GM23338 (cell line): ENCODE data around the gene GPR151. TPM values are rescaled to one million over a fixed set of nuclear protein-coding genes. Genes with fewer than 3 reads are reported as not detected.

Experiments used
- ATAC-seq: fragments of 200-7000 bp; cut with Tn5 transposase; 3 replicates; pipeline ENCODE4 v1.9.1; 2020
- DNase-seq: peaks from one replicate; pipeline ENCODE4 v3.0.0-alpha.2; 2015; ENCODE audit warnings: low spot score
- H2AFZ ChIP-seq: fragments of 200-600 bp; sonication (generic); 2 replicates; pipeline ENCODE4 v1.8.0; 2016; ENCODE audit warnings: antibody characterized with exemption, mild to moderate bottlenecking, moderate library complexity
- H3F3A ChIP-seq: fragments of 200-600 bp; sonication (generic); replicated peaks from 2 replicates; pipeline ENCODE4 v1.8.0; 2017; ENCODE audit warnings: antibody characterized with exemption, mixed run types, low read depth
- H3K27ac ChIP-seq: fragments of 200-600 bp; sonication (generic); 2 replicates; pipeline ENCODE4 v1.6.1; 2016; ENCODE audit warnings: low read depth
- H3K27me3 ChIP-seq: fragments of 200-600 bp; sonication (generic); 2 replicates; pipeline ENCODE4 v1.8.0; 2016; ENCODE audit warnings: mild to moderate bottlenecking, mixed run types, moderate library complexity; ENCODE audit not compliant: insufficient read depth
- H3K36me3 ChIP-seq: fragments of 200-600 bp; sonication (generic); 2 replicates; pipeline ENCODE4 v1.8.0; 2016; ENCODE audit warnings: mild to moderate bottlenecking; ENCODE audit not compliant: insufficient read depth
- H3K4me1 ChIP-seq: fragments of 200-600 bp; sonication (generic); 2 replicates; pipeline ENCODE4 v1.8.0; 2016; ENCODE audit warnings: mild to moderate bottlenecking, moderate library complexity; ENCODE audit not compliant: insufficient read depth
- H3K4me2 ChIP-seq: fragments of 200-600 bp; sonication (generic); 2 replicates; pipeline ENCODE4 v1.7.1; 2017; ENCODE audit warnings: mixed run types
- H3K4me3 ChIP-seq: fragments of 200-600 bp; sonication (generic); 2 replicates; pipeline ENCODE4 v1.6.1; 2016; ENCODE audit warnings: mixed run types
- H3K79me2 ChIP-seq: fragments of 200-600 bp; sonication (generic); replicated peaks from 2 replicates; pipeline ENCODE4 v1.8.0; 2017; ENCODE audit warnings: mild to moderate bottlenecking; ENCODE audit not compliant: insufficient read depth
- H3K9me2 ChIP-seq: fragments of 200-600 bp; sonication (generic); 2 replicates; pipeline ENCODE4 v1.8.0; 2017; ENCODE audit not compliant: insufficient read depth
- H4K20me1 ChIP-seq: fragments of 200-600 bp; sonication (generic); replicated peaks from 2 replicates; pipeline ENCODE4 v1.8.0; 2017; ENCODE audit warnings: mild to moderate bottlenecking; ENCODE audit not compliant: insufficient read depth
- H3K27ac Mint-ChIP-seq: 2 replicates; pipeline ENCODE4 v1.8.0; 2020; ENCODE audit warnings: inconsistent platforms, mild to moderate bottlenecking, moderate library complexity, mixed read lengths
- H3K27me3 Mint-ChIP-seq: 3 replicates; pipeline ENCODE4 v1.8.0; 2022; ENCODE audit warnings: low read depth, mild to moderate bottlenecking, moderate library complexity, mixed read lengths, inconsistent platforms; ENCODE audit not compliant: insufficient read depth, poor library complexity
- H3K36me3 Mint-ChIP-seq: 3 replicates; pipeline ENCODE4 v1.8.0; 2021; ENCODE audit warnings: low read depth, mild to moderate bottlenecking, inconsistent platforms, moderate library complexity, mixed read lengths
- H3K4me1 Mint-ChIP-seq: 3 replicates; pipeline ENCODE4 v1.8.0; 2020; ENCODE audit warnings: mild to moderate bottlenecking, inconsistent platforms, mixed read lengths
- H3K4me3 Mint-ChIP-seq: 3 replicates; pipeline ENCODE4 v1.8.0; 2021; ENCODE audit warnings: moderate library complexity, mild to moderate bottlenecking, inconsistent platforms, mixed read lengths
- H3K9me3 Mint-ChIP-seq: 3 replicates; pipeline ENCODE4 v1.8.0; 2020; ENCODE audit warnings: moderate library complexity, mild to moderate bottlenecking, inconsistent platforms, mixed read lengths
- CREB1 ChIP-seq: fragments of 250-450 bp; sonication (Bioruptor Pico); IDR thresholded peaks from 2 replicates; pipeline ENCODE4 v1.5.0; 2020; ENCODE audit warnings: low read depth, mild to moderate bottlenecking, moderate library complexity
- EZH2phosphoT487 ChIP-seq: fragments of 200-600 bp; sonication (generic); IDR thresholded peaks from one replicate; pipeline ENCODE4 v1.8.1; 2018; ENCODE audit warnings: antibody characterized with exemption; ENCODE audit not compliant: unreplicated experiment
- JUNB ChIP-seq: IDR thresholded peaks from one replicate; pipeline ENCODE4 v1.6.1; 2016; ENCODE audit warnings: antibody characterized with exemption; ENCODE audit not compliant: unreplicated experiment
- STAT1 ChIP-seq: IDR thresholded peaks from one replicate; pipeline ENCODE4 v1.6.1; 2016; ENCODE audit warnings: antibody characterized with exemption; ENCODE audit not compliant: unreplicated experiment
- polyA plus RNA-seq: library from polyadenylated mRNA; unstranded; fragments of >200 nt; fragmentation: Nextera tagmentation; extraction: Ambion mirVana; gene quantifications from 2 replicates; pipeline ENCODE4 v1.2.1, GENCODE V29; 2016
- total RNA-seq: library from RNA; depleted of rRNA; stranded (reverse); fragments of >200 nt; shearing (Covaris generic); gene quantifications from 2 replicates; pipeline ENCODE4 v1.2.3, GENCODE V29; 2014
- TF ChIP-seq, protein P1 (sequence below): IDR thresholded peaks from 2 replicates; pipeline ENCODE4 v1.6.1; 2016; ENCODE audit warnings: antibody characterized with exemption
- TF ChIP-seq, protein P2 (sequence below): fragments of 250-450 bp; sonication (Bioruptor Pico); IDR thresholded peaks from 2 replicates; pipeline ENCODE4 v1.5.0; 2020; ENCODE audit warnings: mild to moderate bottlenecking, moderate library complexity

GPR151 gene
- total and polyA plus RNA-seq, 2 experiments from 2014 or later, result not detected

DNA sequence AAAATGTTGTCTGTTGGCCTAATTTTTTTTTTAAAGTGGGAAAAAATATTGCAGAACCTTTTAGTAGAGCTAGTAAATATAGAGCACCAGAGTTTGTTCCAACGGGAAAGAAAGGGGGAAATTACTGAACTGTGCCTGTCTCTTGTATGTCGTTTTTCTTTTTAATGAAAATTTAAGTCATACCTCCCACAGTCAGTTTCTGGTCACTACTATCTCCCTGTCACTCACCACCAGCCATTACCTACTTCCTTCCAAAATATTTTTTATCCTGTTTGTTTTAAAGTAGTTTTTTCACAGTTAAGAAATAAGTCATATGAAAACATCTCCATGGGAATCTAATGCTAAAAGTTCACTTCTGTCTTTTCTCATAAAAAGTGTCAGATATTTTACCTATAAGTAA is 21.3 kb downstream of the GPR151 start:
- no peaks in the 10 kb centered on the region for H3K27me3 ChIP-seq
- Mint-ChIP-seq H3K27ac (no peak overlapping the region), H3K4me1 (no peaks in the 10 kb centered on the region), H3K36me3 (peaks cover 30% of the 10 kb centered on the region), H3K27me3 (no peaks in the 10 kb centered on the region), H3K9me3 (no peaks in the 10 kb centered on the region; the same call in 2 of the 3 replicates), H3K4me3 (no peak overlapping the region)
- ATAC-seq (no peak), DNase-seq (no peak)
- no peak overlapping the region for H2AFZ ChIP-seq
- H3K4me3 ChIP-seq, result no peak overlapping the region
- no peaks in the 10 kb centered on the region for H3K9me2 ChIP-seq
- no peak overlapping the region for H3K27ac ChIP-seq
- no peaks in the 10 kb centered on the region for H3F3A ChIP-seq
- TF ChIP-seq JUNB, result no peak
- TF ChIP-seq, protein P1, sequence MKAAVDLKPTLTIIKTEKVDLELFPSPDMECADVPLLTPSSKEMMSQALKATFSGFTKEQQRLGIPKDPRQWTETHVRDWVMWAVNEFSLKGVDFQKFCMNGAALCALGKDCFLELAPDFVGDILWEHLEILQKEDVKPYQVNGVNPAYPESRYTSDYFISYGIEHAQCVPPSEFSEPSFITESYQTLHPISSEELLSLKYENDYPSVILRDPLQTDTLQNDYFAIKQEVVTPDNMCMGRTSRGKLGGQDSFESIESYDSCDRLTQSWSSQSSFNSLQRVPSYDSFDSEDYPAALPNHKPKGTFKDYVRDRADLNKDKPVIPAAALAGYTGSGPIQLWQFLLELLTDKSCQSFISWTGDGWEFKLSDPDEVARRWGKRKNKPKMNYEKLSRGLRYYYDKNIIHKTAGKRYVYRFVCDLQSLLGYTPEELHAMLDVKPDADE, result no peak
- no peak for TF ChIP-seq EZH2phosphoT487
- TF ChIP-seq, protein P2, sequence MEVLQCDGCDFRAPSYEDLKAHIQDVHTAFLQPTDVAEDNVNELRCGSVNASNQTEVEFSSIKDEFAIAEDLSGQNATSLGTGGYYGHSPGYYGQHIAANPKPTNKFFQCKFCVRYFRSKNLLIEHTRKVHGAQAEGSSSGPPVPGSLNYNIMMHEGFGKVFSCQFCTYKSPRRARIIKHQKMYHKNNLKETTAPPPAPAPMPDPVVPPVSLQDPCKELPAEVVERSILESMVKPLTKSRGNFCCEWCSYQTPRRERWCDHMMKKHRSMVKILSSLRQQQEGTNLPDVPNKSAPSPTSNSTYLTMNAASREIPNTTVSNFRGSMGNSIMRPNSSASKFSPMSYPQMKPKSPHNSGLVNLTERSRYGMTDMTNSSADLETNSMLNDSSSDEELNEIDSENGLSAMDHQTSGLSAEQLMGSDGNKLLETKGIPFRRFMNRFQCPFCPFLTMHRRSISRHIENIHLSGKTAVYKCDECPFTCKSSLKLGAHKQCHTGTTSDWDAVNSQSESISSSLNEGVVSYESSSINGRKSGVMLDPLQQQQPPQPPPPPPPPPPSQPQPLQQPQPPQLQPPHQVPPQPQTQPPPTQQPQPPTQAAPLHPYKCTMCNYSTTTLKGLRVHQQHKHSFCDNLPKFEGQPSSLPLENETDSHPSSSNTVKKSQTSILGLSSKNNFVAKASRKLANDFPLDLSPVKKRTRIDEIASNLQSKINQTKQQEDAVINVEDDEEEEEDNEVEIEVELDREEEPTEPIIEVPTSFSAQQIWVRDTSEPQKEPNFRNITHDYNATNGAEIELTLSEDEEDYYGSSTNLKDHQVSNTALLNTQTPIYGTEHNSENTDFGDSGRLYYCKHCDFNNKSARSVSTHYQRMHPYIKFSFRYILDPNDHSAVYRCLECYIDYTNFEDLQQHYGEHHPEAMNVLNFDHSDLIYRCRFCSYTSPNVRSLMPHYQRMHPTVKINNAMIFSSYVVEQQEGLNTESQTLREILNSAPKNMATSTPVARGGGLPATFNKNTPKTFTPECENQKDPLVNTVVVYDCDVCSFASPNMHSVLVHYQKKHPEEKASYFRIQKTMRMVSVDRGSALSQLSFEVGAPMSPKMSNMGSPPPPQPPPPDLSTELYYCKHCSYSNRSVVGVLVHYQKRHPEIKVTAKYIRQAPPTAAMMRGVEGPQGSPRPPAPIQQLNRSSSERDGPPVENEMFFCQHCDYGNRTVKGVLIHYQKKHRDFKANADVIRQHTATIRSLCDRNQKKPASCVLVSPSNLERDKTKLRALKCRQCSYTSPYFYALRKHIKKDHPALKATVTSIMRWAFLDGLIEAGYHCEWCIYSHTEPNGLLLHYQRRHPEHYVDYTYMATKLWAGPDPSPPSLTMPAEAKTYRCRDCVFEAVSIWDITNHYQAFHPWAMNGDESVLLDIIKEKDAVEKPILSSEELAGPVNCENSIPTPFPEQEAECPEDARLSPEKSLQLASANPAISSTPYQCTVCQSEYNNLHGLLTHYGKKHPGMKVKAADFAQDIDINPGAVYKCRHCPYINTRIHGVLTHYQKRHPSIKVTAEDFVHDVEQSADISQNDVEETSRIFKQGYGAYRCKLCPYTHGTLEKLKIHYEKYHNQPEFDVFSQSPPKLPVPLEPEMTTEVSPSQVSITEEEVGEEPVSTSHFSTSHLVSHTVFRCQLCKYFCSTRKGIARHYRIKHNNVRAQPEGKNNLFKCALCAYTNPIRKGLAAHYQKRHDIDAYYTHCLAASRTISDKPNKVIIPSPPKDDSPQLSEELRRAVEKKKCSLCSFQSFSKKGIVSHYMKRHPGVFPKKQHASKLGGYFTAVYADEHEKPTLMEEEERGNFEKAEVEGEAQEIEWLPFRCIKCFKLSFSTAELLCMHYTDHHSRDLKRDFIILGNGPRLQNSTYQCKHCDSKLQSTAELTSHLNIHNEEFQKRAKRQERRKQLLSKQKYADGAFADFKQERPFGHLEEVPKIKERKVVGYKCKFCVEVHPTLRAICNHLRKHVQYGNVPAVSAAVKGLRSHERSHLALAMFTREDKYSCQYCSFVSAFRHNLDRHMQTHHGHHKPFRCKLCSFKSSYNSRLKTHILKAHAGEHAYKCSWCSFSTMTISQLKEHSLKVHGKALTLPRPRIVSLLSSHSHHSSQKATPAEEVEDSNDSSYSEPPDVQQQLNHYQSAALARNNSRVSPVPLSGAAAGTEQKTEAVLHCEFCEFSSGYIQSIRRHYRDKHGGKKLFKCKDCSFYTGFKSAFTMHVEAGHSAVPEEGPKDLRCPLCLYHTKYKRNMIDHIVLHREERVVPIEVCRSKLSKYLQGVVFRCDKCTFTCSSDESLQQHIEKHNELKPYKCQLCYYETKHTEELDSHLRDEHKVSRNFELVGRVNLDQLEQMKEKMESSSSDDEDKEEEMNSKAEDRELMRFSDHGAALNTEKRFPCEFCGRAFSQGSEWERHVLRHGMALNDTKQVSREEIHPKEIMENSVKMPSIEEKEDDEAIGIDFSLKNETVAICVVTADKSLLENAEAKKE (CRISPR knock-in tag), result no peak
- TF ChIP-seq CREB1 (CRISPR knock-in tag), result no peak
- TF ChIP-seq STAT1, result no peak
- no peaks in the 10 kb centered on the region; the same call in 1 of the 2 replicates for H3K79me2 ChIP-seq
- no peak overlapping the region for H3K4me2 ChIP-seq
- peaks cover 21% of the 10 kb centered on the region; the same call in 1 of the 2 replicates for H3K36me3 ChIP-seq
- H4K20me1 ChIP-seq, result no peaks in the 10 kb centered on the region; the same call in 1 of the 2 replicates
- no peaks in the 10 kb centered on the region for H3K4me1 ChIP-seq
